ENCODE measurements around the gene SNX10. TPM values are rescaled to one million over a fixed set of nuclear protein-coding genes. Genes with fewer than 3 reads are reported as not detected.

Gene SNX10
- total and polyA plus RNA-seq, 2 of the 8 experiments (the other 6 are each of a cell fraction or from before 2014, with no cell fraction given): 4.4 to 9.6 TPM

- TF ChIP-seq, protein P1, sequence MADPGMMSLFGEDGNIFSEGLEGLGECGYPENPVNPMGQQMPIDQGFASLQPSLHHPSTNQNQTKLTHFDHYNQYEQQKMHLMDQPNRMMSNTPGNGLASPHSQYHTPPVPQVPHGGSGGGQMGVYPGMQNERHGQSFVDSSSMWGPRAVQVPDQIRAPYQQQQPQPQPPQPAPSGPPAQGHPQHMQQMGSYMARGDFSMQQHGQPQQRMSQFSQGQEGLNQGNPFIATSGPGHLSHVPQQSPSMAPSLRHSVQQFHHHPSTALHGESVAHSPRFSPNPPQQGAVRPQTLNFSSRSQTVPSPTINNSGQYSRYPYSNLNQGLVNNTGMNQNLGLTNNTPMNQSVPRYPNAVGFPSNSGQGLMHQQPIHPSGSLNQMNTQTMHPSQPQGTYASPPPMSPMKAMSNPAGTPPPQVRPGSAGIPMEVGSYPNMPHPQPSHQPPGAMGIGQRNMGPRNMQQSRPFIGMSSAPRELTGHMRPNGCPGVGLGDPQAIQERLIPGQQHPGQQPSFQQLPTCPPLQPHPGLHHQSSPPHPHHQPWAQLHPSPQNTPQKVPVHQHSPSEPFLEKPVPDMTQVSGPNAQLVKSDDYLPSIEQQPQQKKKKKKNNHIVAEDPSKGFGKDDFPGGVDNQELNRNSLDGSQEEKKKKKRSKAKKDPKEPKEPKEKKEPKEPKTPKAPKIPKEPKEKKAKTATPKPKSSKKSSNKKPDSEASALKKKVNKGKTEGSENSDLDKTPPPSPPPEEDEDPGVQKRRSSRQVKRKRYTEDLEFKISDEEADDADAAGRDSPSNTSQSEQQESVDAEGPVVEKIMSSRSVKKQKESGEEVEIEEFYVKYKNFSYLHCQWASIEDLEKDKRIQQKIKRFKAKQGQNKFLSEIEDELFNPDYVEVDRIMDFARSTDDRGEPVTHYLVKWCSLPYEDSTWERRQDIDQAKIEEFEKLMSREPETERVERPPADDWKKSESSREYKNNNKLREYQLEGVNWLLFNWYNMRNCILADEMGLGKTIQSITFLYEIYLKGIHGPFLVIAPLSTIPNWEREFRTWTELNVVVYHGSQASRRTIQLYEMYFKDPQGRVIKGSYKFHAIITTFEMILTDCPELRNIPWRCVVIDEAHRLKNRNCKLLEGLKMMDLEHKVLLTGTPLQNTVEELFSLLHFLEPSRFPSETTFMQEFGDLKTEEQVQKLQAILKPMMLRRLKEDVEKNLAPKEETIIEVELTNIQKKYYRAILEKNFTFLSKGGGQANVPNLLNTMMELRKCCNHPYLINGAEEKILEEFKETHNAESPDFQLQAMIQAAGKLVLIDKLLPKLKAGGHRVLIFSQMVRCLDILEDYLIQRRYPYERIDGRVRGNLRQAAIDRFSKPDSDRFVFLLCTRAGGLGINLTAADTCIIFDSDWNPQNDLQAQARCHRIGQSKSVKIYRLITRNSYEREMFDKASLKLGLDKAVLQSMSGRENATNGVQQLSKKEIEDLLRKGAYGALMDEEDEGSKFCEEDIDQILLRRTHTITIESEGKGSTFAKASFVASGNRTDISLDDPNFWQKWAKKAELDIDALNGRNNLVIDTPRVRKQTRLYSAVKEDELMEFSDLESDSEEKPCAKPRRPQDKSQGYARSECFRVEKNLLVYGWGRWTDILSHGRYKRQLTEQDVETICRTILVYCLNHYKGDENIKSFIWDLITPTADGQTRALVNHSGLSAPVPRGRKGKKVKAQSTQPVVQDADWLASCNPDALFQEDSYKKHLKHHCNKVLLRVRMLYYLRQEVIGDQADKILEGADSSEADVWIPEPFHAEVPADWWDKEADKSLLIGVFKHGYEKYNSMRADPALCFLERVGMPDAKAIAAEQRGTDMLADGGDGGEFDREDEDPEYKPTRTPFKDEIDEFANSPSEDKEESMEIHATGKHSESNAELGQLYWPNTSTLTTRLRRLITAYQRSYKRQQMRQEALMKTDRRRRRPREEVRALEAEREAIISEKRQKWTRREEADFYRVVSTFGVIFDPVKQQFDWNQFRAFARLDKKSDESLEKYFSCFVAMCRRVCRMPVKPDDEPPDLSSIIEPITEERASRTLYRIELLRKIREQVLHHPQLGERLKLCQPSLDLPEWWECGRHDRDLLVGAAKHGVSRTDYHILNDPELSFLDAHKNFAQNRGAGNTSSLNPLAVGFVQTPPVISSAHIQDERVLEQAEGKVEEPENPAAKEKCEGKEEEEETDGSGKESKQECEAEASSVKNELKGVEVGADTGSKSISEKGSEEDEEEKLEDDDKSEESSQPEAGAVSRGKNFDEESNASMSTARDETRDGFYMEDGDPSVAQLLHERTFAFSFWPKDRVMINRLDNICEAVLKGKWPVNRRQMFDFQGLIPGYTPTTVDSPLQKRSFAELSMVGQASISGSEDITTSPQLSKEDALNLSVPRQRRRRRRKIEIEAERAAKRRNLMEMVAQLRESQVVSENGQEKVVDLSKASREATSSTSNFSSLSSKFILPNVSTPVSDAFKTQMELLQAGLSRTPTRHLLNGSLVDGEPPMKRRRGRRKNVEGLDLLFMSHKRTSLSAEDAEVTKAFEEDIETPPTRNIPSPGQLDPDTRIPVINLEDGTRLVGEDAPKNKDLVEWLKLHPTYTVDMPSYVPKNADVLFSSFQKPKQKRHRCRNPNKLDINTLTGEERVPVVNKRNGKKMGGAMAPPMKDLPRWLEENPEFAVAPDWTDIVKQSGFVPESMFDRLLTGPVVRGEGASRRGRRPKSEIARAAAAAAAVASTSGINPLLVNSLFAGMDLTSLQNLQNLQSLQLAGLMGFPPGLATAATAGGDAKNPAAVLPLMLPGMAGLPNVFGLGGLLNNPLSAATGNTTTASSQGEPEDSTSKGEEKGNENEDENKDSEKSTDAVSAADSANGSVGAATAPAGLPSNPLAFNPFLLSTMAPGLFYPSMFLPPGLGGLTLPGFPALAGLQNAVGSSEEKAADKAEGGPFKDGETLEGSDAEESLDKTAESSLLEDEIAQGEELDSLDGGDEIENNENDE (IDR thresholded peaks at IDR 0.05; ENCODE audit: insufficient replicate concordance, low read length): no peak
- TF ChIP-seq SUZ12 (IDR thresholded peaks at IDR 0.05; ENCODE audit: low read length): no peak
- TF ChIP-seq BACH1 (IDR thresholded peaks at IDR 0.05; ENCODE audit: low read length): no peak
- TF ChIP-seq SIN3A (conservative IDR thresholded peaks at IDR 0.05 in 1 of 2, IDR thresholded peaks at IDR 0.05 in 1 of 2; ENCODE audit: low read depth in 1 of 2, low read length in 2 of 2): no peak
- no peak for TF ChIP-seq SIX5 (IDR thresholded peaks at IDR 0.05; ENCODE audit: low read depth, low read length)
- TF ChIP-seq HDAC2 (IDR thresholded peaks at IDR 0.05; ENCODE audit: borderline replicate concordance in 1 of 2, low read depth in 2 of 2, low read length in 2 of 2): no peak
- no peak for TF ChIP-seq RBBP5 (IDR thresholded peaks at IDR 0.05; ENCODE audit: borderline replicate concordance, low read depth, low read length)
- no peak for TF ChIP-seq ASH2L (IDR thresholded peaks at IDR 0.05; ENCODE audit: low read length)
- TF ChIP-seq SP1 (IDR thresholded peaks at IDR 0.05; ENCODE audit: low read depth, low read length): no peak
- TF ChIP-seq JUND (IDR thresholded peaks at IDR 0.05; ENCODE audit: low read length): no peak
- no peak for TF ChIP-seq CBX5 (IDR thresholded peaks at IDR 0.05; ENCODE audit: low read depth, low read length)
- no peak for TF ChIP-seq RNF2 (IDR thresholded peaks at IDR 0.05; ENCODE audit: borderline replicate concordance, low read depth, low read length, missing control alignments, poor library complexity, severe bottlenecking)
Observed at GRCh38 chr7:26372249-26372648, 80.6 kb downstream of the SNX10 start (continued).

Measured in H1 (cell line).